CD4-positive, alpha-beta T cell treated with Interleukin-10 for 1 hour (primary cell): ENCODE data around the gene SOCS2.
A peak's percentile ranks its signal among the peaks of the same experiment; 100 is the strongest.

Source experiments
- DNase-seq: peaks from one replicate; pipeline ENCODE4 v3.0.0-alpha.2; 2020

SOCS2 gene

GRCh38 chr12:93568091-93568490 is 4.4 kb upstream of the SOCS2 start:
- DNase-seq, result no peak

- no peak for DNase-seq
Measured at GRCh38 chr12:93569301-93569655, 3.2 kb upstream of the SOCS2 start.

- DNase-seq, result peak; percentile 78
Measured at GRCh38 chr12:93569656-93570551, 2.6 kb upstream of the SOCS2 start.

GRCh38 chr12:93570552-93571364 is 1.7 kb upstream of the SOCS2 start:
- peak; percentile 90 for DNase-seq

- peak; percentile 60 for DNase-seq
Measured at GRCh38 chr12:93571365-93571924, 1.0 kb upstream of the SOCS2 start.

- DNase-seq, result no peak
Measured at GRCh38 chr12:93572712-93573551, 457 bp downstream of the SOCS2 start.

- no peak for DNase-seq
Measured at GRCh38 chr12:93573552-93574223, 1.2 kb downstream of the SOCS2 start.

GRCh38 chr12:93577222-93577621 is 4.7 kb downstream of the SOCS2 start:
- no peak for DNase-seq

- DNase-seq, result no peak
Measured at GRCh38 chr12:93578221-93578620, 5.7 kb downstream of the SOCS2 start.

GRCh38 chr12:93580682-93581081 is 8.2 kb downstream of the SOCS2 start:
- DNase-seq, result no peak

- no peak for DNase-seq
Measured at GRCh38 chr12:93581370-93581769, 8.9 kb downstream of the SOCS2 start.

- no peak for DNase-seq
Measured at GRCh38 chr12:93582351-93582750, 9.9 kb downstream of the SOCS2 start.

- DNase-seq, result no peak
Measured at GRCh38 chr12:93583627-93584392, 11.3 kb downstream of the SOCS2 start.

- no peak for DNase-seq
Measured at GRCh38 chr12:93585247-93585646, 12.8 kb downstream of the SOCS2 start.

GRCh38 chr12:93587611-93588010 is 15.1 kb downstream of the SOCS2 start:
- no peak for DNase-seq

GRCh38 chr12:93589081-93589480 is 16.6 kb downstream of the SOCS2 start:
- DNase-seq, result no peak

- peak; percentile 39 for DNase-seq
Measured at GRCh38 chr12:93591137-93591868, 18.8 kb downstream of the SOCS2 start.

GRCh38 chr12:93592641-93593406 is 20.3 kb downstream of the SOCS2 start:
- no peak for DNase-seq

GRCh38 chr12:93593843-93594242 is 21.4 kb downstream of the SOCS2 start:
- no peak for DNase-seq

- no peak for DNase-seq
Measured at GRCh38 chr12:93594766-93595311, 22.4 kb downstream of the SOCS2 start.
